ENCODE results near the gene RARRES2.
A peak's percentile ranks its signal among the peaks of the same experiment; 100 is the strongest.

RARRES2 gene

DNA sequence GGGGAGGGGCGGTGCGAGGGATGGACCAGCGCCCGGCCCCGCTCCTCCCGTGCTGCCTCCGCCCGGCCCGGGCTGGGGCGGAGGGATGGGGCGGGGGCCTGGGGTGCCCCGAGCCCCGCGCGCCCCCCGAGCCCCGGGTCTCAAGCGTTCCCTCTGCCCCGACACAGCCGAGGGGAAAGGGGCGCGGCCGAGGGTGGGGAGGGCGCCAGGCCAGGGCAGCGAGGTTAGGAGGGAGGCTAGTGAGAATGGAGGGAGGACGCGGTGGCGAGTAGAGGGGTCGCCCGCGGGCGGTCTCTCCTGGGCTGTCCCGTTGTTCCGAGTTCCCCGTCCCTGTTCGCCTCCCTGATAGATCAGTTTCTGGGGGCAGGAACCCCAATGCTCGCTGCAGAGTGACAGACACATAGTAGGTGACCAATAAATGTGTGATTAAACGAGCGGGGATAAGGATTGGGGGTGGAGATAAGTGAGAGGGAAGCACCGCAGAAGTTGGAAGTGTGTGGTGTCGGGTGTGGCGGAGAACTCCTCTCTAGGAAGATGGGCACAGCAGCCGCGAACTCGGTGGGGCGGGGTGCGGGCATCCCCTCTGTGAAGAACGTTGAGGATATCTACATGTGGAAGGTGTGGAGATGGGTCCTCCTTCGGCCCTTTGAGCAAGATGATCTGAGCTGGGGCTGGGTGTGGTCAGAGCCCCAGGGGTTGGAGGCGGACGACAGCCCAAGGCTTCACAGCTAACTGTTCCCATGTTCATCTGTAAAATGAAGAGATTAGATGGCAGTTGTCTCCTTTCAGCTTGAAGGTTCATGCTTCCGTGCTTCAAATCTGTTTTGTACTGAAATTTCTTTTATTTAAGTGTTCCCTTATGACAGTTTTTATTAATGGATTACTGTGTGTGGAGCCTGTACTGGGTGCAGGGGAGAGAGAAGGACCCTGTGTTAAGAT is 38.3 kb upstream of the RARRES2 start:
- peak overlapping the region; percentile 92 for H3K27ac ChIP-seq
- TF ChIP-seq, protein P1, sequence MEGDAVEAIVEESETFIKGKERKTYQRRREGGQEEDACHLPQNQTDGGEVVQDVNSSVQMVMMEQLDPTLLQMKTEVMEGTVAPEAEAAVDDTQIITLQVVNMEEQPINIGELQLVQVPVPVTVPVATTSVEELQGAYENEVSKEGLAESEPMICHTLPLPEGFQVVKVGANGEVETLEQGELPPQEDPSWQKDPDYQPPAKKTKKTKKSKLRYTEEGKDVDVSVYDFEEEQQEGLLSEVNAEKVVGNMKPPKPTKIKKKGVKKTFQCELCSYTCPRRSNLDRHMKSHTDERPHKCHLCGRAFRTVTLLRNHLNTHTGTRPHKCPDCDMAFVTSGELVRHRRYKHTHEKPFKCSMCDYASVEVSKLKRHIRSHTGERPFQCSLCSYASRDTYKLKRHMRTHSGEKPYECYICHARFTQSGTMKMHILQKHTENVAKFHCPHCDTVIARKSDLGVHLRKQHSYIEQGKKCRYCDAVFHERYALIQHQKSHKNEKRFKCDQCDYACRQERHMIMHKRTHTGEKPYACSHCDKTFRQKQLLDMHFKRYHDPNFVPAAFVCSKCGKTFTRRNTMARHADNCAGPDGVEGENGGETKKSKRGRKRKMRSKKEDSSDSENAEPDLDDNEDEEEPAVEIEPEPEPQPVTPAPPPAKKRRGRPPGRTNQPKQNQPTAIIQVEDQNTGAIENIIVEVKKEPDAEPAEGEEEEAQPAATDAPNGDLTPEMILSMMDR (conservative IDR thresholded peaks at IDR 0.05) = no peak

DNA sequence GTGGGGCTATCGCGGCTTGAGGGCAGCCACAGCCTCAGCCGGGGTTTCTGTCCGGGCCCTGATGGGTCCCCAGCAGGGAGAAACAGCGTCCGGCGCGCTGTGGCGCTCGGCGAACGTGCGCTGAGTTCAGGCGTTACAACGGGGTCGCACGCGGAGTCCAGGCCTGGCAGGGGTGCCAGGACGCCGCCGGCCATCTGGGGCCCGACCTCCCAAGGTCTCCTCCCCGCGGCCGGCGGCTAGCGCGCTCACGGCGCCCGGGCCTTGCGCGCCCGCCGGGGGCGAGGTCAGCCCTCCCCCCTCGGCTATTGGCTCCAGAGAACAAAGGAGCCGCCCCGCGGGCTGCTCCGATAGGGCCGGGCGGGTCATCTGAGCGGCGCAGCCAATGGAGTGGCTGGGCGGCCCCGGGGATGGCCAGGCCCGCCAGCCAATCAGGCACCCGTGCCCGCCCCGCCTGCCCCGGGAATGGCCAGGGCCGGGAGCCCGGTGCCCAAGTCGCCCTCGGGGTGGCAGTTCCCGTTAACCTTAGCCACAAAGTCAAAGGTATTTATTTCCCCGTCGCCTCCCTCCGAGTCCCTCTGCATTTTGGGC is 37.5 kb upstream of the RARRES2 start, which contains the start of gene ZNF775:
TSS of gene ZNF775 (plus strand) at position 478 of the 588 bp plus-strand sequence. CDS start 9,141 bp downstream, outside the sequence.
- TF ChIP-seq, protein P1 (conservative IDR thresholded peaks at IDR 0.05) = no peak
- H3K27ac ChIP-seq = peak within 1 kb of the TSS; percentile 92

DNA sequence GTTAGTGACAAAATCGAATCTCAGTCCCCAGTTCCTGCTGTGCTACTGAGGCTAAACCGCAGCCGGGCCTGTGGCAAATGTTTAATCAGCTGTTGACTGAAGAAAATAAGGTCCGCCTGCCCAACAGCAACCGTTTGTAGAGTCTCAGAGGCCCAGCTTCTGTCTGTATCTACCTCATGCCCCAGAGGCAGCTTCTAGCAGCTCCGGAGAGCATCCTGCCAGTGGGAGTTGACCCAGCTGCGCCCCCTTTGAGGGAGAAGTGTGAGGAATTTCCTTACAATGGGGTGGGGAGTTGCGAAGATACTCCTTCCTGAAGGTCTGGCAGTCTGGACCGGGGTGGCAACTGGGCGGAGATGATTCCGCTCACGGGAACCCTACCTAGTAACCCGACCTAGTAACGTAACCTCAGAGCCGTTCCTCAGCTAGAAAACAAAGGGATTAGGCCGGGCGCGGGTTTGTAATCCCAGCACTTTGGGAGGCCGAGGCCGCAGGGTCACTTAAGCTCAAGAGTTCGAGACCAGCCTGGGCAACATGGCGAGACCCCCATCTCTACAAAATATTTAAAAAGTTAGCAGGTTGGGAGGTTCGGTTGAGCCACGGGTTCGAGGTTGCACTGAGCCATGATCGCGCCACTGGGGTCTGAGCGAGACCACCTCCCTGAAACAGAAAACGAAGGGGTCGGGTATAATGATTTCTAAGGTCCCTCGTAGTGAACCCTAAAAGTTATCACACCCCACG is 36.9 kb upstream of the RARRES2 start:
- TF ChIP-seq, protein P1 (conservative IDR thresholded peaks at IDR 0.05) = no peak; the same call in 1 of the 2 replicates
- peak overlapping the region; percentile 92 for H3K27ac ChIP-seq

DNA sequence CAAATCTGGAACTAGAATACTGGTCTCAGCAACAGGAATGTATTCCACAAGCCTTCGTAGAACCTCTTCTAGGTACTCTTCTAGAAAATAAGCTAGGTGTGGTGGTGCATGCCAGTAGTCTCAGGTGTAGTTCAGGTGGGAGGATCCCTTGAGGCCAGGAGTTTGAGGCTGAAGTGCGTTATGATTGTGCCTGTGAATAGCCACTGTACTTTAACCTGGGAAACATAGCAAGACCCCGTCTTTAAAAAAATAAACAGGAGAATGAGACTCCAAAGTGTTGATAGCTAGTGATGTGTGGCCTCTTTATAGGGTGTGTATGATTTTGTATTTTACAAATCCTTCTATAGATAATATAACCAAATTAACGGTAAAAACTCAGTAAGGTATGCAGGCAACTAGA is 36.2 kb upstream of the RARRES2 start:
- TF ChIP-seq, protein P1 (conservative IDR thresholded peaks at IDR 0.05) = no peak
- H3K27ac ChIP-seq = peak overlapping the region; percentile 92

DNA sequence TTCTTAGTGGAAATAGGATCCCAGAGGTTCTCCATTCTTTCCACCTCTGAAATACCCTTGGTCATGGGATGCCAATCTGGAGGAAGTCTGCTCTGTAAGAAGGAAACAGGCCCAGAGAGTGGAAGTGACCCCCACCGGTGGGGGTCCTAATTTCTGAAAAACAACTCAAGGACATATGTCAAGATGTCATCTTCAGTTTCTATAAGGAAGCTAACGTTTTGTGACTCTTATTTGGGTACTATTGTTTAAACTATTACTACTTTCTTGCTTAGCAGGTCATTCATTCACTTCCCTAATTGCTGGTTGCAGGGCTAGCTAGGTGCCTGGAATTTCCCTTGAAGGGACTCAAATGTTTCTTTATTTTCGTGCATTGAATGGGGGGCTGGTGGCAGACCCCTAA is 35.8 kb upstream of the RARRES2 start:
- TF ChIP-seq, protein P1 (conservative IDR thresholded peaks at IDR 0.05) = no peak
- peak overlapping the region; percentile 92 for H3K27ac ChIP-seq

DNA sequence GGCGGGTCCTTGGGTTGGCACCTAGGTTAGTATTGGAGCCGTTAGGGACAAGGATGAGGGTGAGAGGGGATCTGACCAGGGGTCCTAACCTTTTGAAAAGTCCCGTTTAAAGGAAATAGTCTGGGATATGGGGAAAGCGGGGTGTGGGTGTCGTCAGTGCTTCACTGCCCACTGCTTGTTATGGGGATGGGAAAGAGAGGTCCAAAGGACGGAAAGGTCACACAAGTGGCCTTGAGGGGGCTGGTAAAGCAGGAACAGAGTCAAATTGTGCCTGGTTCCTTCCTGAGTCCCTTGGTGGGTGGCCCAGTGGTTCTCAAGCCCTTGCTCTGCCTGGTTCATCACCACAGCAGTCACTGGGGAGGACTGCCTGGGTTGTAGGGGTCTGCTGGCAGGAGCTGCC is 35.1 kb upstream of the RARRES2 start:
- peak overlapping the region; percentile 92; the same call in 1 of the 2 replicates for H3K27ac ChIP-seq
- TF ChIP-seq, protein P1 (conservative IDR thresholded peaks at IDR 0.05) = no peak
